PFSK-1 (cell line): ENCODE data around the gene GAB1. TPM values are rescaled to one million over a fixed set of nuclear protein-coding genes. Genes with fewer than 3 reads are reported as not detected.

Source experiments
- FOXP2 ChIP-seq: optimal IDR thresholded peaks from 2 replicates; pipeline ENCODE3; 2011; ENCODE audit warnings: borderline replicate concordance, control low read depth, inconsistent platforms; ENCODE audit not compliant: insufficient read depth; ENCODE audit errors: extremely low read length, extremely low read depth
- POLR2AphosphoS5 ChIP-seq: IDR thresholded peaks from 2 replicates; pipeline ENCODE4 v1.6.1; 2012; ENCODE audit warnings: low read depth, mild to moderate bottlenecking, control low read depth, low read length, moderate library complexity
- REST ChIP-seq, 2 experiments: IDR thresholded peaks; 2 replicates each; pipeline versions ENCODE4 v1.6.1 to v1.8.0; 2011 to 2012; ENCODE audit warnings: low read depth in 2 of 2, low read length in 2 of 2, control low read depth in 1 of 2, inconsistent platforms in 1 of 2, mild to moderate bottlenecking in 1 of 2, moderate library complexity in 1 of 2; ENCODE audit not compliant: insufficient read depth in 1 of 2
- SIN3A ChIP-seq: IDR thresholded peaks from 2 replicates; pipeline ENCODE4 v1.6.1; 2012; ENCODE audit warnings: mild to moderate bottlenecking, low read length, moderate library complexity, borderline replicate concordance; ENCODE audit not compliant: insufficient read depth
- TAF1 ChIP-seq: IDR thresholded peaks from 2 replicates; pipeline ENCODE4 v1.6.1; 2012; ENCODE audit warnings: low read length, control low read depth, borderline replicate concordance; ENCODE audit not compliant: insufficient read depth
- polyA plus RNA-seq: library from polyadenylated mRNA; unstranded; fragments of >200 nt; gene quantifications from one replicate; pipeline ENCODE4 v1.2.1, GENCODE V29; 2012; ENCODE audit warnings: low read depth, missing spikeins; ENCODE audit not compliant: insufficient read length

GAB1 gene
- polyA plus RNA-seq, result 5.6 TPM

GRCh38 chr4:143336781-143337599, at the start of gene GAB1:
Gene GAB1, plus strand, starts transcription at chr4:143336876. Its CDS starts 313 bp downstream, at chr4:143337189.
- TF ChIP-seq FOXP2 (no peak), POLR2AphosphoS5 (0 out of 2 replicates have a peak, but pooled peaks have one; percentile 8)

- TF ChIP-seq POLR2AphosphoS5 (no peak), TAF1 (no peak), REST (IDR thresholded peaks at IDR 0.05; ENCODE audit: insufficient read depth in 1 of 2, low read depth in 2 of 2, low read length in 2 of 2) (no peak), SIN3A (no peak), FOXP2 (no peak)
These were observed 49.1 kb upstream of the GAB1 start for GRCh38 chr4:143287572-143287923.

DNA sequence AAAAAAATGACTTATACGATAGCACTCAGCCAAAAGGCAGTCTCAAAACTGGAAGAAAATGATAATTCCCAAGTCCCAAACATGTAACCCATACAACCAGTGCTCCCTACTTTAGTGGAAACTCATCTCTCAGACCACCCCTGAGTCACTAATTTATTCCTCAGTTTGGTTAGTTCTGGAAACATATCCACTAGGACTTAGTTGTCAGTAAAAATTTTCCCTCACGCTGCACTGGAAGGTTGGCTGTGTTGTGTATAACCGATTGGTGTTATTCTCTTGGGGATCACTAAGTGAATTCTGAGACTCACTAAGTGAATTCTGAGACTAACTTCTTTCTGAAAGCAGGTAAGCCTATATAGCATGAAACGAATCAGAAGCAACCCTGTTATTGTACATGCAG, 48.5 kb upstream of the GAB1 start:
- TF ChIP-seq POLR2AphosphoS5, result no peak
- no peak for TF ChIP-seq SIN3A
- TF ChIP-seq TAF1, result no peak
- no peak for TF ChIP-seq FOXP2
- no peak for TF ChIP-seq REST (IDR thresholded peaks at IDR 0.05; ENCODE audit: insufficient read depth in 1 of 2, low read depth in 2 of 2, low read length in 2 of 2)

- TF ChIP-seq REST (IDR thresholded peaks at IDR 0.05; ENCODE audit: insufficient read depth in 1 of 2, low read depth in 2 of 2, low read length in 2 of 2) (no peak), SIN3A (no peak), POLR2AphosphoS5 (no peak), FOXP2 (no peak), TAF1 (no peak)
These were observed 47.3 kb upstream of the GAB1 start for GRCh38 chr4:143289370-143289769.

- TF ChIP-seq POLR2AphosphoS5 (no peak), REST (IDR thresholded peaks at IDR 0.05; ENCODE audit: insufficient read depth in 1 of 2, low read depth in 2 of 2, low read length in 2 of 2) (no peak), SIN3A (no peak), FOXP2 (no peak), TAF1 (no peak)
These were observed 45.4 kb upstream of the GAB1 start for GRCh38 chr4:143291314-143291713.
